ENCODE data around the gene P3H2.
"Not testable (repeated sequence)": the region's sequence is repeated elsewhere in the genome, so short reads cannot be mapped to it uniquely, and the experiment has no call there.

The P3H2 gene

DNA sequence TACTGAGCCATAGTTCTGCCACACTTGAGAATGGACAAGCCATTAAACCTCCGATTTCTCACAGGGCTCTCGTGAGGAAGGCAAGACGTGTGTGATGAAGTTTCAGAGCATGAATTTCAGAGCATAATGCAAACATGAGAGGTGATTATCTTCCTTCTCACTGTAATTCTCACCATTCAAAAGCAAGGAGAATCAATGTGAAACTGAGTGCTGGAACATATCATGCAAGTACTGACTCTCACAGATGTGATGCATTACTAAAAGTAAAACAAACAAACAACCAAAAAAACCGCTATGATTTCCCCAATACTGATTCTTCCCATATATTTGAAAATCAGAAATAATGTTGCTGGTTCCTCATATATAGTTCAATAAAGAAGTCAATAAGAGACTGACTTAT lies 23.7 kb downstream of the P3H2 start:
- DNase-seq, result no peak
- in situ Hi-C loops (cut with HindIII; ENCODE audit: low pct_ligation_motif_present, low pct_unique_long_range_greater_than_20kb, low sequenced_read_pairs), result no loop called here

DNA sequence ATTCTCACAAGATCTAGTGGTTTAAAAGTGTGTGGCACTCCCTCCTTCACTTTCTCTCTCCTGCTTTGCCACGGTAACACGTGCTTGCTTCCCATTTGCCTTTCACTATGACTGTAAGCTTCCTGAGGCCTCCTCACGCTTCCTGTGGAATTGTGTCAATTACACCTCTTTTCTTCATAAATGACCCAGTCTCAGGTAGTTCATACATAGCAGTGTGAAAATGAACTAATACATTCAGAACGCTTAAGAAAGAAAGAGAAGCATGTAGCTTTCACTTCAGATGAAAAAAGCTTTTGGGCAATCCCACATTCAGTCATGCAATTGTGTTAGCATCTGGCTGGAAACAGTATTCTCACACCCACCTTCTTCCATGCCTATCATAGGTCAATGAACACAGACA lies 24.4 kb downstream of the P3H2 start:
- DNase-seq, result no peak
- in situ Hi-C loops (cut with HindIII; ENCODE audit: low pct_ligation_motif_present, low pct_unique_long_range_greater_than_20kb, low sequenced_read_pairs), result no loop called here

DNA sequence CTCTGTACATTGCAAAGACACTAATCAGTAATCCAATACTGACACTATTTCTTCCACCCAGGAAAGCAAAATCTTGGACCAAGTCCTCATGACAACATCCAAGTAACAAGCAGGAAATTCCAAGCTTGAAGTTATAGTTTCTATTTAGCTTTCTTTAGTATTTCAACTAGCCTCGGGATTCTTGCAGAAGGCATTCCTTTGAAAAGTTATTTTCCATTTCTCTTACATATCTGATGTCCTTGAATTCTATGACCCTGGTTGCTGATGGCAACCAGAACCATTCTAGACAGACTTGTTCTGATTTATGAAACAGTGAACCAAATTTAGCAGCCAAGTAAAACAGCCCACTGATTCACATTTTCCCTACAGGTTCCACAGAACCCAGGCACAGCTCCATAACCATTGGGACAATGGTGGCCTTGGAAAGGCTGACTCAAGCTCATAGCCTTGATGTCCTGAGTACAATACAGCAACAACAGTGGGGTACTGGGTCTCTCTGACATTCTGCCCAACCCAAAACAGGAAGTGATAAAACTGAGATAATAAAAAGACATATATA lies 26.5 kb downstream of the P3H2 start:
- in situ Hi-C loops (cut with HindIII; ENCODE audit: low pct_ligation_motif_present, low pct_unique_long_range_greater_than_20kb, low sequenced_read_pairs), result no loop called here
- no peak for DNase-seq

DNA sequence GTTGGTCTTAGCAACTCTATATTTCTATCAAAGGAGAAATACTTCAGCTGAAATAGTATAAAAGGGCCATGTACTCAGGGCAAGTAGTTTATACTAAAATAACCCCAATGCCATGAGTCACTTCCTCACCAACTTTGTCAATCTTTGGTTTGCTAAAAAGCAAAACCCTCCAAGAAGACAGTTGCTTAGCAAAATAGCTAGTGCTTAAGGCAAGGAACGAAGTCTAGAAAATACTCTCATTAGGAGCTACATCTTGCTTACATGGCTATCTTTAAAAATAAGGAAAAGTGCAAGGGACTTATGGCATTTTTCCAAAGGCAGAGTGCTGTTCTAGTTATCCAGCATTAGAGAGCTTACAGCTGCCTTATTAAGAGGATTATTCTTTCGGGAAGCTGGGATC lies 28.4 kb downstream of the P3H2 start:
- DNase-seq, result no peak
- in situ Hi-C loops (cut with HindIII; ENCODE audit: low pct_ligation_motif_present, low pct_unique_long_range_greater_than_20kb, low sequenced_read_pairs), result no loop called here

DNA sequence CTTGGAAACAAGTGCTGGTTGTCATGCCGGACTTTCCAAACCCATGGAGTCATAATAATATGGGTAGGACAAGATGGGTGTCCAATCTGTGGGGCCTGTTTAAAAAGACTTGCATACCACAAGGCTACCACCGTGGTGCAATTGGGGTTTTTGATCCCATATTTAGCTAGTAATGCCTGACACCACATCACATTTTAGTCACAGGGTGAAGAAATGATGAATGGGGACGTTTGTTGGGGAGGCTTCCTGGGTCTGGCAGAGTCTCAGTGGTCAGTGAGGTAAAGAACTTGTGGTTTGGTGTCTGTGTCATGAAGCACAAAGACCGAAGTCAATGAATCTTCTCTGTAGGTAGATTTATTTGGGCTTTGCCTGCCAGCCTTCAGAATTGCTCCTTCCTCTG lies 31.0 kb downstream of the P3H2 start:
- in situ Hi-C loops (cut with HindIII; ENCODE audit: low pct_ligation_motif_present, low pct_unique_long_range_greater_than_20kb, low sequenced_read_pairs), result no loop called here
- DNase-seq, result no peak

DNA sequence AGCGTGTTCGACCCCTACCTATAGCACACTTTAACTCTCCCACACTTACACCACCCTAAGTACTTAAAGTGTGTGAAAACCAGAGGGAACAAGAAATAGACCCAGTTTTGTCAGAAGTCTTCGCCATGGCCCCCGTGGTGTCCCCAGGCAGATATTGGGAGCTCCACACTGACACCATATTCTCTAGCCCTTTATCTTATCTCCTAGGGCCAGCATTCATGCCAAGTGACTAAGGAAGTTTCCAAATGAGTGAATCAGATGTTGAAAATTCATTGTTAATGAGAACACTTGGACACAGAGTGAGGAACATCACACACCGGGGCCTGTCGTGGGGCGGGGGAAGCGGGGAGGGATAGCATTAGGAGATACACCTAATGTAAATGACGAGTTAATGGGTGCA lies 31.8 kb downstream of the P3H2 start:
- no peak for DNase-seq
- in situ Hi-C loops (cut with HindIII; ENCODE audit: low pct_ligation_motif_present, low pct_unique_long_range_greater_than_20kb, low sequenced_read_pairs), result no loop called here

DNA sequence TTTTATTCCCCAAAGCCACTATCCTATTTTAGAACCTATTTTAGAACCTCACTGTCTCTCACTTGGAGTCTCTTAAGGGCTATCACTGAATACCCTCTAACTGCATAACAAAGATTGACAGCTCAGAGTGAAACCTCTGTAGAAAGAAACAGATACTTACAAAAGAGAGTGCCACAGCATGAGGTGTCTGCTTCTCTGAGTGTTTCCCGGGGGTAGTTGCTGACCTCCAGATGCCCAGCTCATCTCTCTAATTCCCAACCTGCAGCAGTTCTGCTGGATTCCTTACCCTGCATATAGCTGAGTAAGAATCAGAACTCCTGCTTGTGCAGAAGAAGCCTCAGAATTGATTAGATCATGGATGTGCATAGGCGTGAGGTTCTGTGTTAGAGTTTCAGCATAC lies 34.5 kb downstream of the P3H2 start:
- in situ Hi-C loops (cut with HindIII; ENCODE audit: low pct_ligation_motif_present, low pct_unique_long_range_greater_than_20kb, low sequenced_read_pairs), result no loop called here

DNA sequence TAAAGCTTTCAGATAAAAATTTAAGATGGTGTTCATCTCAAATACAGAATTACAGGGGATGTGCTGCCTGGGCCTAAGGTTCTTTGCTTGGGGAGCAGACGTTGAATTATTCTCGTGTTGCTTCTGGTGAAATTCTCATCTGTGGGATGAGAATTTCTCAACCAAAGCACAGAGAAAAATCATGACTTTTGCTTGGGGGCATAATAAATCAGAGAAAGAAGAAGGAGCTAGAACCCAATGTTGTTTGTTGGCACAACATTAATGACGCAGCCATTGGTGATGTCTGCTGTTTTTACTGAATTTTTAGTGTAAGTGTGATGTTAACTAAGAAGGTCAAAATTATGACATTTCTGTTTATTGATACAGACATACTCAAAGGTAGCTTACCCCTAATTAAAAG lies 35.7 kb downstream of the P3H2 start:
- DNase-seq, result no peak
- in situ Hi-C loops (cut with HindIII; ENCODE audit: low pct_ligation_motif_present, low pct_unique_long_range_greater_than_20kb, low sequenced_read_pairs), result no loop called here

More for the DNA sequence above, 34.5 kb downstream of the P3H2 start:
- DNase-seq, result no peak

DNA sequence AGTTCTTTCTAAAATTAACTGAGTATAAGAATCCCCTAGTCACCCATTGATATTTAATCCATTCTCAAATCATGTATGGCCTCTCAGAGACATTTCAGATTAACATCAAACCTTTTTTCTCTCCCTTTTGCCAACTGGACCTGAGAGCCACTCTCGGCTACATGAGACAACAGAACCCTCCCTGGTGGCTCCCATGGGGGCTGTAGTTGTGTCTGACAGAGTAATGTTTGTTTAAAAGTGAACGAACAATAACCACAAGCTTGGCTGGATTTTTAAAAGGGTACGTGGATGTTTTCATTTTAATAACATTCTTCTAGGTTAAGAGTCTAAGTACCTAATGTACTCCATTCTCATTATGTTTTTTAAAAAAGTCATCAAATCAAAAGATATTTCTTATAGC lies 37.1 kb downstream of the P3H2 start:
- no peak for DNase-seq
- in situ Hi-C loops (cut with HindIII; ENCODE audit: low pct_ligation_motif_present, low pct_unique_long_range_greater_than_20kb, low sequenced_read_pairs), result no loop called here

DNA sequence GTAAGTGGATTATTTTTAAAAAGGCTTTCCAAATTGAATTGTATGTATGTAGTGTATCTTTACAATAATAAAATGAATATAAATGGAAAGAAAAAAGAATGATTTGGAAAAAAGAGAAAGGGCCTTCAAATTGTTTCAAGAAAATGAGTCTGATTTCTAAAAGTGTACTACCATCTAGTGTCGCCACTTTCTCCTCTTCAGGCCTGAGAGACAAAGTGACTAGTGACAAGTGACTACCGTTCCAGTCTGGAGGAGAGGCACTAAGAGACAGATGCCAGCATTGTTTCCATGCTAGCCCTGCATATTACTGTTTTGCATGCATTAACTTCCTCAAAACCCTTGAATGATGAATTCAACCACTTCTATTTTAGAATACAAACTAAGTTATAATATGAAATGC lies 39.3 kb downstream of the P3H2 start:
- in situ Hi-C loops (cut with HindIII; ENCODE audit: low pct_ligation_motif_present, low pct_unique_long_range_greater_than_20kb, low sequenced_read_pairs), result no loop called here

DNA sequence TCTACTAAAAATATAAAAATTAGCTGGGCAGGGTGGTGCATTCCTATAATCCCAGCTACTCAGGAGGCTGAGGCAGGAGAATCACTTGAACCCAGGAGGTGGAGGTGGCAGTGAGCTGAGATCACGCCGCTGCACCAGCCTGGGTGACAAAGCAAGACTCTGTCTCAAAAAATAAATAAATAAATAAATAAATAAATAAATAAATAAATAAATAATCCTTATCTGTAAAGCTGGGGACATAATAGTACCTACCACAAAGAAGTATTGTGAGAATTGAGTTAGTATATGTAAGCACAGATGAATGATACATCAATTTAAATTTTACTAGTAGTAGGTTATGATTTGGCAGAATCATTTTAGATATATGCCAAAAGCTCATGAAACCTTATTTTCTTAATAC lies 41.5 kb downstream of the P3H2 start:
- in situ Hi-C loops (cut with HindIII; ENCODE audit: low pct_ligation_motif_present, low pct_unique_long_range_greater_than_20kb, low sequenced_read_pairs); DNase-seq: not testable (repeated sequence)

More for the DNA sequence above, 39.3 kb downstream of the P3H2 start:
- DNase-seq, result no peak

DNA sequence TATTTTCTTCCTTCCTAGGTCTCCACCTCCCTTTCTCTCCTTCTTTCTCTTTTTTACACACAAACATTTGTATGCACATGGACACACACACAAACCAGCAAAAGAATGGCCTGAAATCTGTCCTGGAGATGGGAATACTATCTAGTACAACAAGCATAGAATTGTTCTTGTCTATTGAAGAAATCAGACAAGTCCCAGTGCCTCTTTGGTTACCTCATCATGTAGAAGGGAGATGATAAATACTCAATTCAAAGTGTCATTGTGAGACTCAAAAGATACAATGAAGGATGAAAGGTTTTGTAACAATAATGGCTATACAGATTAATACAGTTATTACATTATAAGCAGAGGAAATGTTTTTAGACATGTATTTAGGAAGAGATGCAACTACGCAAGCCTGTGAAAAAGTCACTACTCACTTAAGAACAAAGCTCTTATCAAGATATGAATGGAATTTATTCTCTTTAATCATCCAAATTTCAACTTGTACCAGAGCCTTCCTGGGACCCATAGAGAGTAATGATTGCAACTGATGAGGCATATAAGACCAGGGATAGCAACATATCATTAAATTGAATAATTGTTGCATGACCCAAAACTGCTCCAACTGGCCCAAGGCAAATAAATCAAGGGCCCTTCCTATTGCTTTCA lies 43.2 kb downstream of the P3H2 start:
- in situ Hi-C loops (cut with HindIII; ENCODE audit: low pct_ligation_motif_present, low pct_unique_long_range_greater_than_20kb, low sequenced_read_pairs), result no loop called here
- DNase-seq, result no peak

DNA sequence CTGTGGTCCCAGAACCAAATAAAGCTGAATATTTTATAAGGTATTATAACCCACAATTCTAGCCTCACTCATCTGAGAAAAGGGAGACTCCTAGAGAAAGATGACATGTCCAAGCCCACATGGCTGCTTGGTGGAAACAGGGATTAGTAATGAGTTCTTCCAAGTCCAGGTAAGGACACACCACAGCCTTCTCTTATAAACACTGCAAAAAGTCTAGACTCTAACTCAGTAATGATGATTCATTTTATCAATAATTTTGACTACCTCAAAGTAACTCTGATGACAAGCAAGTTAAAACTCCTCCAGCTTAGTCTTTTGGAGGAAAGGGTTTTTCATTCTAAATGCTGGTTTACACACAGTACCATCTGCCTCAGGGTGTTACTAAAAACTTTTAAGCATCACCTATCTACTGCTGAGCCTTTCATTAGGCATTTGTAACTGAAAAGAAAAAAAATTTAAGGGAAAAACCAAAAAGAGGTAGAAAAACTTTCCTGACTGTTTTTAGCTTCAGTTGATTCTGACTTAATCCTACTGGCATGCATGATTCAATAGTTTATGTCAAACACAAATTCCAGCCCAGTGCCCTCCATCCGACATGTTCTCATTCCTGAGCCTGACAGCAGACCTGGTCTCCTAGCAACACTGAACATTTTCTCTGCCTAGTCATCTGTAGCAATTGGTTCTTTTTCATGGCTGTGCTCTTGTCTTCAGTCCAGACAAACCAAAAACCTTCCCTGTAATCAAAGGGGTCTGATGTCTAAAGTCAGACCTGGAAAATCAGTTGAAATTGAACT lies 43.9 kb downstream of the P3H2 start:
- peak; percentile 96 for DNase-seq
- in situ Hi-C loops (cut with HindIII; ENCODE audit: low pct_ligation_motif_present, low pct_unique_long_range_greater_than_20kb, low sequenced_read_pairs), result no loop called here

DNA sequence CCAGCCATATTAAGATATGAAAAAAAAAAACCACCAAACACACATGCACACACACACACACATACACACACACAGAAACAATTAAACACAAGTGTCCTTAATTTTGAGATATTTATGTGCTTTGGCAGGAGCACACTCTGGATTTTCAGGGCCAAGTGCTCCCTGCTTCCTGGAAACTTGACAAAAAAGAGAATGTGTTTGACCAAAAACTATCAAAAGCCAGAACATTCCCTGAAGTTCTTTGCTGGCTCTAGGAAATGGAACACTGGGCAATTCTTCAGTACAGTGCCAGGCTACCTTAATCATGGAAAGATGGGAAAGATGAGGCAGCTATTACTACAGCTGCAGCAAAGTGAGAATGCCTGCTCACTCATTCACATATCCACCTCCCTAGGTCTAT lies 44.6 kb downstream of the P3H2 start:
- DNase-seq, result no peak

DNA sequence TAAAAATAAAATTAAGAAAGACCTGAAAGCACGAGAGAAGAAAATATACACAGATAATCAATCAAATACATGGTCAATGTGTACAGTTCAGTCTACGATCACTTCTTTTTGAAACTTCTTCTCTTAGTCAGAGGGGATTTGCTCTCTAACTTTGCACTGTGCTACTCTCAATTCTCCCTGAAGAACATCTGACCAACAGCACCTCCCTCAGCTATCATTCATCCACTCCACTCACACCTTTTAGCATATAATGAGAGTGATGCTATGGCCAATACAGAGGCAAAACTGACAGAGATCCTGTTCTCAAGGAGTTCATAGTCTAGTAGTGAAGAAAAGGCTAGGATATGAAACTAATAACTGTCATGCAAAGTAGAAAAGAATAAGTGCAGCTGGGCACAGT lies 45.9 kb downstream of the P3H2 start:
- in situ Hi-C loops (cut with HindIII; ENCODE audit: low pct_ligation_motif_present, low pct_unique_long_range_greater_than_20kb, low sequenced_read_pairs), result no loop called here
- DNase-seq, result no peak

More for the DNA sequence above, 44.6 kb downstream of the P3H2 start:
- in situ Hi-C loops (cut with HindIII; ENCODE audit: low pct_ligation_motif_present, low pct_unique_long_range_greater_than_20kb, low sequenced_read_pairs), result no loop called here

DNA sequence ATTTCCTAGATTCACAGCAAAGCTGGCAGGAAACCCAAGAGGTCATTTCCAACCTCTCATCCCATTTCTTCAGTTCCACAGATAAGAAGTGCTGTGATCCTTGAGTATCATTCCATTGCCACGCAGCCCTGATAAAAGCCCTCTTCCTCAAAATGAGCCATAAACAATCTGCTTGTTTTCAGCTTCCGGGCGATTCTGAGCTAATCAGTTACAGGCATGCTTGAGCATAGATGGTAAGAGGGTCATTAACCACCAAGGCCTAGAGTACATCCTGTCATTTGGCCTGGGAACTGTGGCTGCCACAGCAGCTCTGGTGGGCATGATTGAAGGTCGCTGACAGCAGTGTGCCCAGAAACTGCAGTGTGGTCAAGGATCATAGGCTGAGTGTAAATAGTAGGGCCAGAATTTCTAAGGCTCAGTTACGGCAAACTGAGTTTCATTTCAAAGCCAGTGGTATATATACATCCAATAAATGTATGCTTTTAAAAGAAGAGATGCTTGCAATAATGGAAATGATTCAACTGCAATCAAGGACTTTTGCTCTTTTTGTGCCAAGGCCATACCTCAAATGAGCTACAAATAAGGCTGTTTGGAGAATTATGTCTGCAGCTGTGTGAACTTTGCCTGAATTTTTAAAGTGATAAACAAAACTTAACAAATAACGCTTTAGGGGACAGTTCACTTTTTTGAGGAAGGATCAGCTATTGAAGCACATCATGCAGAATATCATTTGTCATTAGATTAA lies 47.3 kb downstream of the P3H2 start:
- DNase-seq, result peak; percentile 80
- in situ Hi-C loops (cut with HindIII; ENCODE audit: low pct_ligation_motif_present, low pct_unique_long_range_greater_than_20kb, low sequenced_read_pairs), result no loop called here

DNA sequence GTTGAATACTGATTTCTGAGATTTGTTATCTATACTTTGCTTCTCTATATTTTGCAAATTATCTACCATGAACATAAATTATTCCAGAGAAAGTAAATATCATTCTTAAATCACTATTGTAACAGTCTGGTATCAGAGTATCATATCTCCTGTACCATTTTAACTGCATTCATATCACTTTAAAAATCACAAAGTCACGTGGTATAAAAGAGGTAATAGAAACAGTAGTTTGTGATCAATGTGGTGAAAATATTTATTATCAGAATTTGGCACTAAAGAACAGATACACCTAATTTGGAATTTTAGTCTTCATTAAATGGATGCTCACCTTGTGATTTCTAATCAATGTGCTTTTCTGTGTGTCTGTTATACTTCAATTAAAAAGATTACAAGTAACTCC lies 47.8 kb downstream of the P3H2 start:
- no peak for DNase-seq
- in situ Hi-C loops (cut with HindIII; ENCODE audit: low pct_ligation_motif_present, low pct_unique_long_range_greater_than_20kb, low sequenced_read_pairs), result no loop called here

DNA sequence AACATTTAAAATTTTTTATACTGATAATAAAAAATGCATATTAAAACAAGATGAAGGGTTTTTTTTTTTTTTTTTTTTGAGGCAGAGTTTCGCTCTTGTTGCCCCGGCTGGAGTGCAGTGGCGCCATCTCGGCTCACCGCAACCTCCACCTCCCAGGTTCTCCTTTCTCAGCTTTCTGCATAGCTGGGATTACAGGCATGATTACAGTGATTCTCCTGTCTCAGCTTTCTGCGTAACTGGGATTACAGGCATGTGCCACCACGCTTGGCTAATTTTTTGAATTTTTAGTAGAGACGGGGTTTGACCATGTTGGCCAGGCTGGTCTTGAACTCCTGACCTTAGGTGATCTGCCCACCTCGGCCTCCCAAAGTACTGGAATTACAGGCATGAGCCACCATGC lies 48.8 kb downstream of the P3H2 start:
- in situ Hi-C loops (cut with HindIII; ENCODE audit: low pct_ligation_motif_present, low pct_unique_long_range_greater_than_20kb, low sequenced_read_pairs), result not testable (repeated sequence)

DNA sequence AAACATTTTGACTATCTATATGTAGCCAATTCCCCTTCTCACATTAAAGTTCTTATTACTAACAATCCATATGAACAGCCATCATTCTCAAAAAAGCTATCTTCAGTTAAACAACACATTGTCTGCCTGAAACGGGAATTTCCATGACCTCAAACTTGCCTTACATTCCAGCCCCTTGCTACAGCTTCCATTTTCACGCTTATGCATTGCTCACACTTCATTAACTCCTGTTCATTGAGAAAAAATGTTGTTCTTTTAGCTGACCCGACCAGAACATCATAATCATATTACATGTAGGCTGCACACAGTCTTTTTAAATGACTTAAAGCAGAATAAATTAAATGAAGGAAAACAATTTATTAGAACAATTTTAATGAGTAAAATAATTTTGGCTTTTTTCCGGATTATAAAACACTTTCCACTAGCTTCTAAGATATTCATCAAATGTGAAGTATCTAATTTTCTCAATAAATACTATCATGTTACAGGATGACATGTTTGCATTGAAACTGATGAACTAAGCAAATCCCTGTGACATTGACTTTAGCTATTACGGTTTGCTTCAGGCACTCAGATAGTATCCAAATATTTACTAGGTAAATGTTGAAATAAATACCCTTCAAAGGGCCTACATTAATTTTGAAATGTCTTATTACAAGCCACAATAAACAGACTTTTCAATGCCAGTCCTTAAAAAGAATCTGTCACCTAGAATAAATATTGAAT lies 49.9 kb downstream of the P3H2 start:
- DNase-seq, result peak; percentile 30
- in situ Hi-C loops (cut with HindIII; ENCODE audit: low pct_ligation_motif_present, low pct_unique_long_range_greater_than_20kb, low sequenced_read_pairs), result no loop called here

More for the DNA sequence above, 48.8 kb downstream of the P3H2 start:
- DNase-seq, result not testable (repeated sequence)

All from ACHN (cell line).